Mesodermal cell (in vitro differentiated cells): ENCODE data around the gene GRIK1.

Experiments used
- H3K27ac ChIP-seq: 2 replicates; pipeline ENCODE4 v1.7.0; 2013; ENCODE audit warnings: mild to moderate bottlenecking, low read depth, low read length, moderate library complexity; ENCODE audit not compliant: severe bottlenecking
- H3K36me3 ChIP-seq: 2 replicates; pipeline ENCODE4 v1.7.1; 2013; ENCODE audit warnings: mild to moderate bottlenecking, low read length, moderate library complexity; ENCODE audit not compliant: control insufficient read depth, insufficient read depth
- H3K4me1 ChIP-seq: one replicate; pipeline ENCODE4 v1.7.1; 2013; ENCODE audit warnings: mild to moderate bottlenecking, low read length; ENCODE audit not compliant: insufficient read depth, control insufficient read depth, poor library complexity, severe bottlenecking
- H3K4me3 ChIP-seq: 2 replicates; pipeline ENCODE4 v1.7.0; 2013; ENCODE audit warnings: low read length, control low read depth, mild to moderate bottlenecking; ENCODE audit not compliant: insufficient read depth, poor library complexity, severe bottlenecking; ENCODE audit errors: extremely low read depth
- H3K9me3 ChIP-seq: 2 replicates; pipeline ENCODE4 v1.7.1; 2013; ENCODE audit warnings: mild to moderate bottlenecking, low read length, moderate library complexity; ENCODE audit not compliant: control insufficient read depth
- WGBS, 2 experiments: methylation state at CpG; one replicate each; pipeline ENCODE4 v1.1.5; 2013; ENCODE audit warnings: missing lambda C conversion rate in 2 of 2; ENCODE audit not compliant: insufficient coverage in 2 of 2; 5-methylcytosine and 5-hydroxymethylcytosine counted together

GRIK1 gene

DNA sequence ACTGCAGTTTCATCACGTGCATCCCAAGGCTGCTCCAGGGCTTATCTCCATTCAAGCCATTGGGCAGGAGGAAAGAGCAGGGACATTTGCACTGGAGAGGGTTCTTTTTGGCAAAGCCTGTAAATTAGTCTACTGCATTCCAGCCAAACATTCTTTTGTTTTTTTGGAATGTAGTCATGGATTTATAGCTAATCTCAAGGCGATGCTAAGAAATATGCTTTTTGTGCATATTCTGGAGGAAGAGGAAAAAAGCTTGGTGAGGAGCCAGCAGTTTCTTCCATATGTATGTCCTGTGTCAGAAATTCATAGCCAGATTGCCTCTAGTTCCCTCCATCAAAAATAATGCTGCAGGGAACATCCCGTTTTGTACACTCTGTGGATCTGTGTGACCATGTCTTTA, 419.6 kb downstream of the GRIK1 start:
- Histone ChIP-seq H3K36me3 (no peaks in the 10 kb centered on the region), H3K4me3 (no peak overlapping the region), H3K9me3 (no peaks in the 10 kb centered on the region), H3K27ac (no peak overlapping the region), H3K4me1 (no peaks in the 10 kb centered on the region)
- WGBS, 2 experiments, result 73 to 100% methylated on average over 1 to 2 of the region's 3 CpGs

GRCh38 chr21:29514652-29515247, 425.0 kb downstream of the GRIK1 start:
- H3K4me3 ChIP-seq, result no peak overlapping the region
- H3K9me3 ChIP-seq, result peaks cover 5% of the 10 kb centered on the region
- no peaks in the 10 kb centered on the region for H3K36me3 ChIP-seq
- H3K4me1 ChIP-seq, result no peaks in the 10 kb centered on the region
- no CpG with 5 or more reads among the region's 2 CpGs for WGBS, 2 experiments
- no peak overlapping the region for H3K27ac ChIP-seq

GRCh38 chr21:29513535-29513934, 426.3 kb downstream of the GRIK1 start:
- Histone ChIP-seq H3K4me1 (no peaks in the 10 kb centered on the region), H3K36me3 (no peaks in the 10 kb centered on the region), H3K27ac (no peak overlapping the region), H3K4me3 (no peak overlapping the region), H3K9me3 (peaks cover 5% of the 10 kb centered on the region)
- 80% methylated on average over 1 of the region's 1 CpG; no CpG with 5 or more reads in 1 of the 2 experiments for WGBS, 2 experiments

GRCh38 chr21:29511096-29511495, 428.7 kb downstream of the GRIK1 start:
- no peak overlapping the region for H3K4me3 ChIP-seq
- peaks cover 5% of the 10 kb centered on the region for H3K9me3 ChIP-seq
- H3K4me1 ChIP-seq, result no peaks in the 10 kb centered on the region
- 77 to 80% methylated on average over 1 to 3 of the region's 4 CpGs for WGBS, 2 experiments
- no peaks in the 10 kb centered on the region for H3K36me3 ChIP-seq
- H3K27ac ChIP-seq, result no peak overlapping the region

DNA sequence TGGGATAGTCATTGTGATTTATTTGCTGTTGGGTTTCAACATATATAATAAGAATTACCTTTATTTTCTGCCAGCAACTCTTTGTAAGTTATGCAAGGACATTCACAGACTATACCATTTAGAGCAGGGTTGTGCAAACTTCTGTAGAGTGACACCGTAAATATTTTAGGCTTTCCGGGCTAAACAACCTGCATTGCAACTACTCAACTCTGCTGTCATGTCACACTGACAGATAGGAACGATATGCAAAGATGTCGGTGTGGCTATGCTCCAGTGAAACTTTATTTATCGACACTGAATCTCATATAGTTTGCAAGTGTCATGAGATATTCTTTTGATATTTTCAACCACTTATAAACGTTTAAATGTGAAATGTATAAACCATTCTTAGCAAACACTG, 430.7 kb downstream of the GRIK1 start:
- no peak overlapping the region for H3K27ac ChIP-seq
- peaks cover 6% of the 10 kb centered on the region for H3K4me1 ChIP-seq
- H3K36me3 ChIP-seq, result no peaks in the 10 kb centered on the region
- no peaks in the 10 kb centered on the region for H3K9me3 ChIP-seq
- 100% methylated on average over 2 to 4 of the region's 6 CpGs for WGBS, 2 experiments
- no peak overlapping the region for H3K4me3 ChIP-seq

- Histone ChIP-seq H3K9me3 (no peaks in the 10 kb centered on the region), H3K4me3 (no peak overlapping the region), H3K4me1 (peaks cover 6% of the 10 kb centered on the region), H3K27ac (no peak overlapping the region), H3K36me3 (no peaks in the 10 kb centered on the region)
- WGBS, 2 experiments, result 73 to 83% methylated on average over 2 to 3 of the region's 4 CpGs
Observed at GRCh38 chr21:29508301-29508700, 431.5 kb downstream of the GRIK1 start.

DNA sequence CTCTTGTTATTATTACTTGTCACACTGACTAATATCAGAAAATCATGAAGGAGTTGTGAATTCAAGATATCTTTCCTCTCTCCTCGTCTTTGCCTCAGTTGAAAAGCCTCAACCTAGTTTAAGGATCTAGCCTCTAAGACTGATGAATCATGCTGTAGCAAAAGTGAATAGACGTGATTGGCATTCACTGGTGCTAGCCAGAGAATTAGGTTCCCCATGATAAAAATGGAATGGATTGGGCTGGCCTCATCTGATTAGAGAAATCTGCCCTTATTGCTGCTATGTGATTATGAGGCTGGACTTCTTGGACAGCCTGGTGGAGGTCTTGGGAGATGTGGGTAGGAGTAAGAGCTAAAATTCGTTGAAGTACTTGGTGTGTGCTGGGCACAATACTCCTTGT, 432.8 kb downstream of the GRIK1 start:
- Histone ChIP-seq H3K4me3 (no peak overlapping the region), H3K36me3 (no peaks in the 10 kb centered on the region), H3K27ac (no peak overlapping the region), H3K9me3 (no peaks in the 10 kb centered on the region), H3K4me1 (peaks cover 6% of the 10 kb centered on the region)
- 83 to 100% methylated on average over 2 to 3 of the region's 3 CpGs for whole genome bisulfite sequencing, 2 experiments

- Histone ChIP-seq H3K27ac (no peak overlapping the region), H3K36me3 (no peaks in the 10 kb centered on the region), H3K9me3 (no peaks in the 10 kb centered on the region), H3K4me1 (peaks cover 6% of the 10 kb centered on the region), H3K4me3 (no peak overlapping the region)
- WGBS, 2 experiments, result 61 to 63% methylated on average over 6 of the region's 6 CpGs
Observed at GRCh38 chr21:29506214-29506613, 433.6 kb downstream of the GRIK1 start.

DNA sequence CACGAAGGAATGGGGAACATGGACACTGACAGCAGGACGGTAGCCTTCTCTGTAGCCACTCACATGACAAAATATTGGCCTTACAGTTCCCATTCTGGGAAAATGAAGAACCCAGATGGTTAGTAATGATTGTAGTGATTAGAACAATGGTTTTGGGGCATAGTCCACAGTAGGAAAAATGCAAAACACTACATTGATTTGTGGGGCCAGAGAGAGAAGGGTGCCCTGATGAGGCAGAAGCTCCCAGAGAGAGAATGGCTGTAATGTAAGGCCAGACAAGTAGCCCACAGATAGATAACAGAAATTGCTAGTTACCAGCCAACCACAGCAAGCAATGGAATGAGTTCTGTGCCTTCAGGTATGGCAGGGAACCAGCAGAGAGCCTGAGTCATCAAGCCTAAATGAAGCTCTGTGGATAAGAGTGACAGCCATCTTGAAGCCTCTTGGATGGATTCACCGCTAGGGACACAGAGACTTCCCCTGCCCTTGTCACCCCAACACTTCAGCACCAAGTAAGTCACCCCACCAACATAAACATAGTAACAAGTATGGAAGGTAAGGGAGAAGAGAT, 435.0 kb downstream of the GRIK1 start:
- WGBS, 2 experiments, result no CpG with 5 or more reads among the region's 3 CpGs
- Histone ChIP-seq H3K9me3 (no peaks in the 10 kb centered on the region), H3K4me3 (no peak overlapping the region), H3K36me3 (no peaks in the 10 kb centered on the region), H3K4me1 (peaks cover 6% of the 10 kb centered on the region), H3K27ac (no peak overlapping the region)

DNA sequence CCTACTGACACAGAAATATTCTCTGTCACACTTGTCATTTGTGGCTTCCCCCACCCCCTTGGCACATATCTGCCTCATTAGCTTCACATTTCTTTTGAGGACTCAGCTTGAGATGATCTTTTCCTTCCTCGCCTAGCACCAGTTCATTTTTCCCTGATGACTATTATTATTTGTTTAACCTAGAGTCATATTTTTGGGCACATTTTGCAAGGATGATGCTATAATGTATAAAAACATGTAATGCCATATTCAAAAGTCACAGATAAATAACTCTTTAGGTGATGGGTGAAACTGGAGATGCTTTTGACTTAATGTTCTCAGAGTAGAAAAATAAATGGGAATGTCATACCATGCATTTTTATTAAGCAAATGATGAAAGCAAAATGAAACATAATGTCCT, 438.3 kb downstream of the GRIK1 start:
- peaks cover 5% of the 10 kb centered on the region for H3K9me3 ChIP-seq
- H3K4me1 ChIP-seq, result peaks cover 6% of the 10 kb centered on the region
- no CpG with 5 or more reads among the region's 1 CpG for WGBS, 2 experiments
- H3K4me3 ChIP-seq, result no peak overlapping the region
- H3K36me3 ChIP-seq, result no peaks in the 10 kb centered on the region
- H3K27ac ChIP-seq, result no peak overlapping the region

DNA sequence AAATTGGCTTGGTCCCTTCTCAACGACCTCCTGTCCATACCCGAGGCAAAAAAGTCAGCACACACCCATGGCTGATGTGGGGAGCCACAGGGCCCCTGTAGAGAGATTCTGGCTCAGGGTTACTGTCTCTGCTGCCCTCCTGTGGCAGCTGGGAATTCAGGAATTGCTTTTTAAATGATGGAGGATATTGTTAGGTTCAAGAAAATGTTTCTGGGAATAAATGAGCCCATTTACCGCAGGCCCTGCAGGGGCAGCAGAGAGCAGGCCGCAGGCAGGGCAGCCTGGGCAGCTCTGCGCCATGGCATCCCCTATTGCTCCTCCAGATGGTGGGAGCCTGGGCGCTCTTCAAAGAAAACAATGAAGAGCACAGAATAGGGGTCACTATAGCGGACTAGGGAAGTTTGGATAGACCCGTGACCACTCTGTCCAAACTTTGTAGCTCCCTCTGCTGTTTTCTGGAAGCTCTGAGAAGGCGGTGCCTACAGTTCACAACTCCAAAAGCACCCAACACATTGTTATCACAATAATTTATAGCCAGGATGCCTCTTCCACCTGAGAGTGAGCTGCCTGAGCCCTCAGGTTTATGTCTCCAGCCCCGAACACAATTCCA, 440.0 kb downstream of the GRIK1 start:
- 86 to 91% methylated on average over 8 to 9 of the region's 10 CpGs for WGBS, 2 experiments

More for the DNA sequence above, 440.0 kb downstream of the GRIK1 start:
- Histone ChIP-seq H3K9me3 (peaks cover 5% of the 10 kb centered on the region), H3K27ac (no peak overlapping the region), H3K4me1 (peaks cover 6% of the 10 kb centered on the region), H3K4me3 (no peak overlapping the region), H3K36me3 (no peaks in the 10 kb centered on the region)
